NCI-H1048 (cell line): ENCODE results near the gene CHST6.
"Not testable (repeated sequence)": the region's sequence is repeated elsewhere in the genome, so short reads cannot be mapped to it uniquely, and the experiment has no call there.

Experiments used
- DNase-seq: peaks from one replicate; lab custom pipeline; 2025; lab: John Stamatoyannopoulos, UW

CHST6 gene

DNA sequence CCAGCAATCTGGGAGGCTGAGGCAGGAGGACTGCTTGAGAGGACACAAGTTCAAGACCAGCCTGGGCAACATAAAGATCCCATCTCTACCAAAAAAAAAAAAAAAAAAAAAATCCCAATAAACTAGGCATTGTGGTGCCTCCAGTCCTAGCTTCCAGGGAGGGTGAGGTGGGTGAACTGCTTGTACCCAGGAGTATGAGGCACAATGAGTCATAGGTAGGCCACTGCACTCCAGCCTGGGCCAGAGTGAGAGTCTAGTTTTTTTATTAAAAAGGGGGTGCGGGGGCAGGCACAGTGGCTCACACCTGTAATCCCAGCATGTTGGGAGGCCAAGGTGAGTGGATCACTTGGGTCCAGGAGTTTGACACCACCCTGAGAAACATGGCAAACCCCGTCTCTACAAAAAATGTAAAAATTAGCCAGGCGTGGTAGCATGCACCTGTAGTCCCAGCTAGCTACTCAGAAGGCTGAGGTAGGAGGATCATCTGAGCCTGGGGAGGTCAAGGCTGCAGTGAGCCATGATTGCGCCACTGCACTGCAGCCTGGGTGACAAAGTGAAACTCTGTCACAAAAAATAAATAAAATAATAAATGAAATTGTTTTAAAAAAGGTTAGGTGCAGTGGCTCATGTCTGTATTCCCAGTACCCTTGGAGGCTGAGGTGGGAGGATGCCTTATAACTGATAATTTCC, 7.8 kb upstream of the CHST6 start:
- no peak for DNase-seq

DNA sequence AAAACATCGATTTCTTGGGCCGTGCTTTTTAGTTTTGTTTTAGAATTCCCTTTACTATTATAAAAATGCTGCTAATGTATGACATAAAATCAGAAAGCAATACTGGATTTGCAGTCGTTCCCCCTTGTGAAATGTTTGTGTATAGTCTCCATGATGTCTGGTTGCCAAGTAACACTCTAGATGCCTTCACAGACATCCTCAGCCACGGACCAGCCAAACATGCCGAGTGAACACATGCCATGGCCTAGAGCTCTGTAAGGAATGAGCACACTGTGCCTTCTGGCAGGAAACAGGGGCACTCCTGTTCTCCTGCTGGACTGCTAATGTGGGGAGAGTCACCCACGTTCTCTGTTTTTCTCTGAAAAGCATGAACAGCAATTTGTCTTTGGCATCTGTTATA, 6.6 kb upstream of the CHST6 start:
- DNase-seq: not testable (repeated sequence)

DNA sequence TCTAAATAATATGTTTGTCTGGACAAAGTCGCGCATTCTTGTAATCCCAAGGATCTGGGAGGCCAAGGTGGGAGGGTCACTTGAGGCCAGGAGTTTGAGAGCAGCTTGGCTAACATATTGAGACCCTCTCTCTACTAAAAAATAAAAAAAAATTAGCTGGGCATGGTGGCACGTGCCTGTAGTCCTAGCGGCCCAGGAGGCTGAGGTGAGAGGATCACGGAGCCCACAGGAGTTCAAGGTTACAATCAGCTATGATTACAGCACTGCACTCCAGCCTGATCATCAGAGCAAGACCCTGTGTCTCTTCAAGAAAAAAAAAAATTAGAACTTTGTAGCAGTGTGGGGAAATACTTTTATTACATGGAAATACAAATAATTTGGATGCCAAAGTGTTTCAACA, 6.1 kb upstream of the CHST6 start:
- DNase-seq: no peak

DNA sequence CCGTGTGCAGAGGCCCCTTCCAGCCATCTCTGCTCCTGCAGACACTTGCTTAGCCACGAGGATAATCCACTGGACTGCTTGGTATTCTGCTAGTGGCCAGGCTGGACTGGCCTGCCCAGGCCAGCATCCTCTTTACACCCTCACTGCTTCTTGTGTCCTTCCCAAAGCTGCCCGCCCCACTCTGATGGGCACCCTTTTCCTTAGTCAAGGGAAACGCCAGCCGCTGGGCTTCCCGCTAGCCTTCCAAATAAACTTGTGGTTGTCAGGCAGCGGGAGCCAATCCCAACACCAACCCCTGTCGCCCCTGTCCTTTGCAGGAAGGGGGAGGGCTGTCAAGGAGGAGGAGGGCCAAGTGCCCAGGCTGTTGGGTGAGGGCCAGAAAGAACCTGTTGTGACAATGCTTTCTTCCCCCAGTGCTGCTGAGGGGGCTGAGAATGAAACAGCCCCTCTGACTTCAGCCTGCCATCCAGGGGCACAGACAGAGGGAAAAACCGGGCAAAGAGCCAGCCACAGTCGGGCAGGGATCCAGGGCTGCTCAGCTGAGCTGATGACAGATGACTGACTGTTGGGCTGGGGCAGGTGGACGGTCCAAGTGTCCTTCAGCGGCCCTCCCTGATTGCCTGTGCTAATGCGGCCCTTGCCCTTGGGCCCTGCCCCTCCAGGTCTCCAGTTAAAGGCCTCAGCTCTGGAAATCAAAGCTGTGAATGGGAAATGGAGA, 3.5 kb upstream of the CHST6 start:
- DNase-seq: not testable (repeated sequence)

DNA sequence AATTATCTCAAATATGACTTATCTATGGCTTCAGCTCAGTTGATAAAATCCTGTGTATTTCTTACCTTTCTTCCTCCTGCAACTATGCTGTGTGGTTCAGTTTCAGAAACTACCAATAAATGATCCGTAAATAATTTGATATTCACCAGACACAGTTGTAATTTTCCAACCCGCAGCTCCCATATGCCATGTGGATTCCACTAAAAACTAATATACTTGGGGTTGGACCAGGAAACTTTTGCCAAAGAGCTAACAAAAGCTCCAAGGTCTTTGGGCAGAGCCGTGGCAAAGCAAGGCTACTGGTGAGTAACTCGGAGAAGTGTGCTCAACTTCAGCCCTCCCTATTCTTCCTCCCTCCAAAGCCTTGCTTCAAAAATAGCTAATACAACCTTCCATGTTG, 2.3 kb upstream of the CHST6 start:
- no peak for DNase-seq

DNA sequence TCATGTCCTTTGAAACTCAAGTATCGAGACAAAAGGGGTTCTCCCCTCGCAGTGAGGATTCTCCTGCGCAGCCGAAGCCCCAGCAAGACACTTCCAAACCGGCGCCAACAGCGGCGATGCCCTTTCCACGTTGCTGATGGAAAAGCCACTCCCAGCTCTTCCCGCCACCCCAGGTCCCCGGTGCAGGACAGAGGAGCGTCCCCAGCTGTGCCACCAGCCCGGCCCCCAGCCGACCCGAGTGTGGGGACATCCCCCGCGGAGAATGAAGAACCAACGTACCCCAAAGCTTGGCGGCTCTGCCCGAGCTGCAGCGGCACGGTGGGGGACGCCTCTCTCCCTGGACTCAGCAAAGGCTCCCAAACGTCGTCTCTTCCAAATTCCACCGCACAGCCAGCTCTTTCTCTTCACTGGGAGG, 573 bp downstream of the CHST6 start:
- no peak for DNase-seq

DNA sequence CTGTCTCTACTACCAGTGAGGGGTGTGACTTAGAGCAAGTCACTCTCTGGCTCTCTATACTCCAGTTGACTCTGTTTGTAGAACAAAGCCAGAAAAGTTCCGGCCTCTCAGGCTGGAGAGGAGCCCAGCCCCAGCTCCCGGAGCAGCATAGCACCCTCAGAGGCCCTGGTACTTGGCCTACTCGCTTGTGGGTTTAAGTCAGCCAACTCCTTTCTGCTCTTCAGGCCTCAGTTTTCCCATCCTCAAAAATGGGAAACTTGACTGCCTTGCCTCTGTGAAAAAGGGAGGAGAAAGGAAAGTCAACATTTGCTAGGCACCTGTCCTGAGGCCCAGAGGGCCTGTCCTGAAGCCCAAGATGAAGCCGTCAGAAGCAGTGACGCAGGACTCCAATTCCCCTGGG, 1.1 kb downstream of the CHST6 start:
- DNase-seq: no peak

DNA sequence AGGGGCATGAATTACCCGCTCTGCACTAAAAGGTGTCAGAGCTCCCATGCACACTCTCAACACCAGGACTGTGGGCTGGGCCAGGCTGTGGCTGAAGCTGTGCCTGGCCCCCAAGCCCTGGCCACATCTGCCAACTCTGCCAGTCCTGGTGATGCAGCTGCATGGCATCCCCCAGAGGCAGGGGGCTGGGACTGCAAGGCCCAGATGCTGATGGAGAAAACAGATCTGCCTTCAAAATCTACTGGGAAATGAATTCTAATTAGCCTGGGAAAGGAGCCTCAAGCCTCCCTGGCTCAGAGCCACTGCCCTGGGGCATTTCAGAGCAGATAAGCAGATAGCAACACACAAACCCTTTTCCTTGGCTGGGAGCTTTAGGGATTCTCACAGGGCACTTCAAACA, 3.4 kb downstream of the CHST6 start:
- no peak for DNase-seq

DNA sequence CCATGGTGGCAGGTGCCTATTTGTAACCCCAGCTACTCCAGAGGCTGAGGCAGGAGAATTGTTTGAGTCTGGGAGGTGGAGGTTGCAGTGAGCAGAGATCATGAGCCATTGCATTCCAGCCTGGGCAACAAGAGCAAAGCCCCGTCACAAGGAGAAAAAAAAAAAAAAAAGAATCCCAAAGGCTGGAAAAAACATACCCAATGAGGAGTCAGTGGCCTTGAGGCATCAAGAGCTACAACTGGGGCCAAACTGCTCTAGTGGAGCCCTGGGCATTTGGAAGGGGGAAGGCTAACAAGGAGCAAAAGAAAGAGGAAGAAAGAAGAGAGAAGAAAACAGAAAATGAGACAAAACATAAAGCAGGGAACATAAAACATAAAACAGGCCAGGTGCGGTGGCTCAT, 6.9 kb downstream of the CHST6 start:
- DNase-seq: no peak

DNA sequence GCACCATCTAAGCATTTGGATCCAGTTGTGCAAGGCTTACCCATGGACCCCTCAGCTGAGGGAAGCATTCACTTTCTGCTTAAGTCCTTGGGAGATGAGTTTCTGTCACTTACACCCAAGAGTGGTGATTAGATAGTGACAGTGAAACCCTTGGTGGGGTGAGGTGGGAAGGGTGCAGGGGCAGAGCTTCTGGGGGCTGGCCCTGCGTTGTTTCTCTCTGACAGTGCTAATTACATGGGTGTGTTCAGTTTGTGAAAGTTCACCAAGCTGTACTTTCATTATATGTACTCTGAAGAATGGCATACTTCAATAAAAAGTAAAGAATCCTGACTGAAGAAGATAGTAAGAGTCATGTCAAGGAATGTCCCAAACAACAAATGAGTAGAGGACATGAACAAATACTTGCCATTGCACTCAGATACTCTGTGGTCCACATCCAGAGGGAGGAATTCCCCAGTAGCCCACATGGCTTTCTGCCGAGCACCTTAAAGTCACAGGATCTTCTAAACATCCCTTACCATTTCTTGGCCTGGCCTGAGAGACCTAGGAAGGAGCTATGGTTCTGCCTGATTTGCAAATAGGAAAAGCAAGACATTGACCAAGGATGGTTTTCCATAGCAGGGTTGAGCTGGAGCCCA, 8.4 kb downstream of the CHST6 start:
- no peak for DNase-seq

DNA sequence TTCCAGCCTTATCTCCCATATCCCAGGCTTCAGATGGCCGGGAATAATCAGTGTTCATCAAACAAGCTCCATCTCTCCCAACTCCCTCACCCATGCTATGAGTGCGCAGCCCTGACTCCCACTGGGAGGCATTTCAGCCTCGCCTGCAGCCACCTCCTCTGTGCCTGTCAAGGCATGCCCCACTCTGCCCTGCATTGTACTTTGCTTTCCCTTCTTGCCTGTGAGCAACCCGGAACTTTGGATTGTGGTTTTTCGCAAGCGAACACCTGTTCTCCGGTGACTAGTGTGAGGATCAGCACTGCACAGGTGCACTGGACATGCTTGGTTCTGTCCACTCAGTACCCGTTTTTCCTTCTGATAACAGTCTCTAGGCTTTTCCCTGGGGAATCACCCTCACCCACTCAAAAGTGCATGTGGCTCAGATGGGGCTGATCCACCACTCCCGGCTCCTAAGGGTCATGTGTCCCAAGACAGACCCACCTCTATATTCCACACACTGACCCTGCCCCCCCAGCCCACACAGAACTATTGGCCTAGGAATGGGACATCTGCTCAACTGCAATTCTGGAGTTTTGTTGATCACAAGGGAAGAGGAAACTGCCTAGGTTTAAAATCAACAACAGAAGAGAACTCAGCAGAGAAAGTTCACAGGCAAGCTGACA, 9.1 kb downstream of the CHST6 start:
- DNase-seq: no peak

DNA sequence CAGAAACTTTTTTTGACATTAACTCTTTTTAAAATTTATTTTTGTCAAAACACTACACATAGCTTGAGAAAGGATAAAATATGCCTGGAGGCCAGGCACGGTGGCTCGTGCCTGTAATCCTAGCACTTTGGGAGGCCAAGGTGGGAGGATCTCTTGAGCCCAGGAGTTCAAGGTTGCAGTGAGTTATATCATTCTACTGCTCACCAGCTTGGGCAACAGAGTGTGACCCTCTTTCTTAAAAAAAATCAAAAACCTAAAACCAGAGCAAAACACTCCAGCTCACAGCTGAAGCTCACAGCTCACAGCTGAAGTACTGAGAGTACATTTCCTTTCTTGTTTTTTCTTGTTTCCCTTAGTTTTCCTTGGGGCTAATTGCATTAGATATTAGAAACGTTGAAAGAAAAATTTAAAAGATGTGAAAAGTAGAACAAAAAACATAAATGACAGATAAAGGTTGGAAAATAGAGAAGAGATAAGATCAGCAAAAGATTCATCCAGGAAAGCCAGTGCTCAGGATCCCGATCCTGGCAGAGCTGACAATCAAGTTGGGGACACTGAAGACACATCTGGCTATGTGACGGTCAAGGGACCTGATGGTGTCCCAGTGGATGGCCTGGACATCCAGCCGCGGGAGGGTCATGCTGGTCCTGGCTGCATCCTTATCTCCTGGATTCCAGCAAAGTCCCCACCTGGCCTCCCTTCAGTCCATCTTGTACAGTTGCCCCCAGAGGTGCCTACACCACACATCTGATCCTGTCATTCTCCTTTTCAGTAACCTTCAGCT, 9.8 kb downstream of the CHST6 start:
- no peak for DNase-seq

DNA sequence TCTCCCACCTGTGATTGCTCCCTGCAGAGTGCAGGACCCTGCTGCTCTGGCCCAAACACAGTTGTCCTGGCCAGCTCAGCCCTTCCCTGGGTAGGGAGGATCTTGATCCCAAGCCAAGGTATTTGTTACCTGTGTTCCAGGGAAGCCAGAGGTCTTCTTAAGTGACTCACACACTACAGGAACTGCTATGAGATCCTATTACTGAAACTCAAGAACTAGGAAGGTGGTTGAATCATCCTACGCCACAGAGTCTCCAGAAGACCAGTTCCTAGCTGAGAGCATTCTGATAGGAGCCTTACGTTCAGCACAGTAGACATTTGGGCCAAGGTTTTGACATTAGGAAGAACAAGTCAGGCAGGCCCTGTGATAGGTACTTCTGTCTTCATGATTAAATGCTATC, 12.0 kb downstream of the CHST6 start:
- DNase-seq: no peak

DNA sequence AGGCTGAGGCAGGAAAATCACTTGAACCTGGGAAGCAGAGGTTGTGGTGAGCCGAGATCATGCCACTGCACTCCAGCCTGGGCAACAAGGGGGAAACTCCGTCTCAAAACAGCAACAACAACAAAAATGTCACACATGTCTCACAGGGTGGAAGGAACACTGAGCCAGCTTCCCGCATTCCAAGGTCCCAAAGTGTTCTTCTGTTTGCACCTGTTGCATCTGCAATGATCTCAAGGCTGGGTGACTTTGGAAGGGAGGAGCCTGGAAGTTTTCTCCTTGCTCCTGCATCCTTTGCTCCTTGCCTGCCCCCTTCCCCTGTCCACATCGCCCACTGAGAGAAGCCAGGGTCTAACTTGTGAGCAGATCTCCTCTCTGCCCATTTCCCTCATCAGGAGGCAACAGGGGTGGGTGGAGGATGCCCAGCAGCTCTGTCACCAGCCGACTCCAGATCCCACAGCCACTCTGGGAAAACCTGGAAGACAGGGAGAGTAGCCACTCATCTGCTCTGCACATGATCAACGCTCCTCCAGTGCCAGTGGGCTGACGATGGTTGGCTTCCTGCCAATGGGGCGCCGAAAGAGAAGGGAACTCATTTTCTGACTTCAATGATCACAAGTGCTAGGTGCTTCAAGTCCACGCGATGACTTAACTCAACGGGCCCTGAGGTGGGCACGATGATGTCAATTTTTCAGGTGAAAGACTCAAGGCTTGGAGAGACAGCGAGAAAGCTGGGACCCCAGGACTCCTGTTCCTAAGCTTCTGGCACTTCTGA, 12.6 kb downstream of the CHST6 start:
- DNase-seq: no peak

DNA sequence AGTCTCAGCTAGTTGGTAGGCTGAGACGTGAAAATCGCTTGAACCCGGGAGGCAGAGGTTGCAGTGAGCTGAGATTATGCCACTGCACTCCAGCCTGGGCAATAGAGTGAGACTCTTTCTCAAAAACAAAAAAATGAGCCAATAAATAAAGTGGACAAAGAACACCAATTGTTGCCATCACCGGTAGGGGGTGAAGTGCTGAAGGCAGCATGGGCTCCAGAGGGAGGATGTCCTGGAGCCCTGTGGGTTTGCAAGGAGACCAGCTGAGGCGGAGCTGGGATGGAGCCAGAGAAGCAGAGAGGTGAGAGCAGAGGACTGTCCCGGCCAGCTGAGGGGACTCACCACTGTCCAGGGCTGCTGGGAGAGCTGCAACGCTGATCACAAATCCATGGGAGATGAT, 13.8 kb downstream of the CHST6 start:
- DNase-seq: no peak

DNA sequence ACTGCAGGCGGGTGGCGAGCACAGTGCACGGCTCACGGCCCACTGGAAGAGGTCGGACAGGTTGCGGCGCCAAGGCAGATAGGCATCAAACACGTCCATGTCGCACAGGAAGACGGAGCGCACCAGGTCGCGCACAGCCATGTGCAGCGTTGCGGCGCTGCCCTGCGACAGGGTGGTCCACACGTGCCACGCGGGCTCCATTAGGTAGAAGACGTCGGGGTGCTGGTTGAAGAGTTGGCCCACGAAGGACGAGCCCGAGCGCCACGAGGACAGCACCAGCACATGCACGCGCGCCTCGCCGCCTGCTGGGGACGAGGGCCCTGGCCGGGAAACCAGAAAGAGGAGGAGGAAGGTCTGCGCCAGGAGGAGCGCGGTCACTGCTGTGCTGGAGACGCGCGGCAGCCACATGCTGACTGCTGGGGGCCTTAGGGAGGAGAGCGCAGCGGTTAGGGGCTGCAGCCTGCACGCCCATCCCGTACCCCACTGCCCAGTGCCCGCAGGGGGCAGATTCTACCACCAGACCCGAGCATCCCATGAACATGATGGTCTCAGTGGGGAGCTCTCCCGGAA, 15.7 kb downstream of the CHST6 start:
- DNase-seq: no peak

DNA sequence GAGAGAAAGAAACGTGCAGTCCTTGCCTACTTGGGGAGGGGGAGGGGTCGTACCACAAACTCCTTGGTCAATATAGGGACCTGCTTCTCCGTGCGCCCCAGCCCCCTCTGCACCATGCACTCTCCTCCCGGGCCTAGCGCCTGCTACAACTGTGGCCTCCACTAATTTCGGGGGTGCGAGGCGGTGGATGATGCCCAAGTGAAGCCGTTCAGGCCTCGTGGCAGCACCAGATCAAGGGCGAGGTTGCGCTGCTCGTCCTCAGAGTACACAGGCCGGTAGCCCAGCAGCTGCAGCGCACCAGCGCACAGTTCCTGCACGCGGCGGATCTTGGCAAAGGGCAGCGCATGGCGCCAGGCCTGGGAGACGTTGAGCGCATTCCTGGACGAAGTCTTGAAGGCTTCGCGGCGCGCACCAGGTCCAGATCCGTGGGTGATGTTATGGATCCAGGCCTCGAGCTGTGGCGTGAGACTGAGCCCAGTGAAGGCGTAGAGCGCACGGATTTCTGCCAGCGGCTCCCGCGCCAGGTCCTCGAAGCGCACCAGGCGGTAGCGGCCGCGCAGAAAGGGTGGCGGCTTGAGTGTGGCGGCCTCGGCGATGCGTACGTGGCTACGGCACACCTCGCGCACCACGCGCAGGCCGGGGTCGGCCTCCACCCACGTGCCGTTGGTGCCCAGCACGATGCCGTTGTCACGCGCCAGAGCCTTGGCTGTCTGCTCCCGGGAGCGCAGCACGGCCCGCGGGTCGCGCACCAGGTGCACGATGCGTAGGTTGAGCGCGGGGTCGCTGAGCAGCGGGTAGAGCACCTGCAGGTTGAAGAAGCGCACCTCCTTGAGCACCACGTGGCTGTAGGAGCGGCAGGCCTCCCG, 16.5 kb downstream of the CHST6 start:
- no peak for DNase-seq

DNA sequence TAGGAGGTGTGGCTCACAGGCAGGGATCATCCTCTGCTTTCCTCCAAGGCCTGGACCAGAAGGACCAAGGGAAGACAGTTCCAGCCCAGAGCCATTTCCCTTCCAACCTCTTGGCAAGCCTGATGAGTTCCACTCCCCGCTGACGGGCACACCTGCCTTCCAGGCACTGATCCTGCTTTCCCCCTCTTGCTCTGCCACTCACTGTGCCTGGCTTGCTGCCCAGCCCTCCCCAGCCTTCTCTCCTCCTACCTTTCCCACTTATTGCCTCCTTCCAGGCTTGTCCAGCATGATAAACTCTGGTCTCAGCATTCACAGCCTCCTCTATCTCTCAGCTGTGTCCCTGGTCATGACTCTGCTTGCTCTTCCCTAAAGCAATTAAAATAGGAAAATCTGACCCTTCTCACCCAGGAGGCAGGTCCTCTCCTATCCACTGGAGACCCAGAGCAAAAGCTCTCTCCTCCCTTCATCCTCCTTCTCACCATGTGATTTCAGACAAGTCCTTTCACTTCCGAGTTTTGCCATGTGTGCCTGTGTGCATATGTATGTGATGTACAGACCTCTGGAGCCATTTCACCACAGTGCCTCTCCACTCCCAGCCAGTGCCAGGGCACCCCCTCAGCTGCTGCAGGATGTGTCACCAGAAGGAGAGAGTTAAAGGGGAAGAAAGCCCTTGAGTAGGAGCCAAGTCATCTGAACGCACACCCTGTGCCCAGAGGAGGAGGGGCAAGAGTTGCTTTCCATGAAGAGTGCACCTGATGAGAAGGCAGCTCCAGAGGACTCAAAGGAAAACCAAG, 17.4 kb downstream of the CHST6 start:
- DNase-seq: no peak

DNA sequence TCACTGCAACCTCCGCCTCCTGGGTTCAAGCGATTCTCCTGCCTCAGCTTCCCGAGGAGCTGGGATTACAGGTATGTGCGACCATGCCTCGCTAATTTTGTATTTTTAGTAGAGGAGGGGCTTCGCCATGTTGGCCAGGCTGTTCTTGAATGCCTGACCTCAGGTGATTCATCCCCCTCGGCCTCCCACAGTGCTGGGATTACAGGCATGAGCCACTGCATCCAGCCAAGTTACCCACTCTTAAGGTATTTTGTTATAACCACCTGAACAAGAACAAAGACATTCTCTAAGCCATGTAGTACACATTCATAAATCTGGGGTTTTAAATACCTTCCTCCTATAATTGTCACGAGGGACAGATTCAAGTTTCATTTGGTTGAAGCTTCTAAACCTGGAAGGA, 18.4 kb downstream of the CHST6 start:
- no peak for DNase-seq
